A549 treated with GW870086 at 1 μM for 4 hours (cell line): ENCODE data around the gene LOXHD1. TPM values are rescaled to one million over a fixed set of nuclear protein-coding genes. Genes with fewer than 3 reads are reported as not detected.

Experiments
- total RNA-seq: library from RNA; stranded (reverse); fragments of 200-300 nt; extraction: Qiagen RNA extraction; gene quantifications from 5 replicates; pipeline ENCODE4 v1.2.3, GENCODE V29; 2022; ENCODE audit warnings: low read depth

The LOXHD1 gene
- not detected in 5 replicates for total RNA-seq

GRCh38 chr18:46657115-46657955, at the start of gene LOXHD1:
Gene LOXHD1 (minus strand): TSS chr18:46657220. CDS start chr18:46657033, 187 bp downstream.

Other genes starting within 250 kb of the LOXHD1 start
- gene ST8SIA5, start 99.8 kb upstream of the LOXHD1 start, total RNA-seq: 0.02 TPM in 1 of 5 replicates, not detected in the others